Effector CD4-positive, alpha-beta T cell (primary cell): Measurements from ENCODE around the gene BSCL2.
"Not testable (repeated sequence)": the region's sequence is repeated elsewhere in the genome, so short reads cannot be mapped to it uniquely, and the experiment has no call there.

ENCODE experiments used
- DNase-seq: peaks from one replicate; pipeline ENCODE4 v3.0.0-alpha.2; 2020

Gene BSCL2

DNA sequence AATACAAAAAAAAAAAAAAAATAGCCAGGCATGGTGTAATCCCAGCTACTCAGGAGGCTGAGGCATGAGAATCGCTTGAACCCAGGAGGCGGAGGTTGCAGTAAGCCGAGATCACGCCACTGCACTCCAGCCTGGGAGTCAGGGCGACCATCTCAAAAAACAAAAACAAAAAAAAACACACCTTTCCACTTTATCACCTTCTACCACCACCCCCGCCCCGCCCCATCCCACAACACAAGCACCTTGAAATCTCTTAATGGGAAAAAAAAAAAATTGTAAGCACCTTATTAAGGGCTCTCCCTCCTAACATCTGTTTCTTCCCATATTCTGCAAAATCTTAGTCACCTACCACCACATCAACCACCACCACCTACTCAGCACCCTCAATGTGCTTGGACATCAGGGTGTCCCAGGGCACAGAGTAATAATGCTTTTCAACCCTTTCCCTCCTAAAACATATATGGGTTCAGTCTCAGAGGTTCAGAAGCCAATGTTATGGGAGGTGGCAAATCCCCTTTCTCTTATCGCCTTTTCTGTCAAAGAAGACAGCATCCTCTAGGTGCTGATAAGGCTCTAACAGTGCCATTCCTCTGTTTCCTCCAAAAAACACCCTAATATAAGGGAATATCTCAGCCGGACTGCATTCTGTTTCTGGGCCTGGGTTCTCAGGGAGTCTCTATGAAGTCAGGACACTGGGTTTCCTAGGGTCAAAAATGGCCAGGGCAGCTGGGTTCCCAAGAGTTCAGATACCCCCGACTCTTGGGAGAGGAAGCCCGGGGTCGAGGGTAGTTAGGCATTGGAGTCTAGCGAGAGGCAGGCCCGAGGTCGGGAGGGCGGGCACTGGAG, 54.8 kb downstream of the BSCL2 start:
- peak; percentile 30 for DNase-seq

DNA sequence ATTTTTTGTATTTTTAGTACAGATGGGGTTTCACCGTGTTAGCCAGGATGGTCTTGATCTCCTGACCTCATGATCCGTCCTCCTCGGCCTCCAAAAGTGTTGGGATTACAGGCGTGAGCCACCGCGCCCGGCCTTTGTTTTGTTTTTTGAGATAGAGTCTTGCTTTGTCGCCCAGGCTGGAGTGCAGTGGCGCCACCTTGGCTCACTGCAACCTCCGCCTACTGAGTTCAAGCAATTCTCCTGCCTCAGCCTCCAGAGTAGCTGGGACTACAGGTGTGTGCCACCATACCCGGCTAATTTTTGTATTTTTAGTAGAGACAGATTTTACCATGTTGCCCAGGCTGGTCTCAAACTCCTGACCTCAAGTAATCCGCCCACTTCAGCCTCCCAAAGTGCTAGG, 56.9 kb downstream of the BSCL2 start:
- not testable (repeated sequence) for DNase-seq

DNA sequence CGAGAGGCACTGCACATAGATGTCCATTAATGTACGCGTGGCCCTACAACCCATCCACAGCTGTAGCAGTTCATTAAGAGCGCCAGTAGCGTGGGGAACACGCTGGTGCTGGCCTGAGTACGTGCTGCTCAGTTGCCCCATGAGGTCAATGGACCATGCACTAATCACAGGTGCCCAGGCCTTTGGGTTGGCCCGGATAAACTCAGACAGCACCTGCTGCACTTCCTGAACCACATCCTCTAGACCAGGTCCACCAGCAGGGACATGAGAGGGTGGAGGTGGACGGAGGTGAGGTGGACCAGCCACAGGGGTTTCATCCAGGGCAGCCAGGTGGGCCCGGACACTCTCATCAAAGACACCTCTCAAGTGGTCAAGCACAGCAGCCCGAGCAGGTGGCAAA, 57.7 kb downstream of the BSCL2 start:
- DNase-seq: no peak

DNA sequence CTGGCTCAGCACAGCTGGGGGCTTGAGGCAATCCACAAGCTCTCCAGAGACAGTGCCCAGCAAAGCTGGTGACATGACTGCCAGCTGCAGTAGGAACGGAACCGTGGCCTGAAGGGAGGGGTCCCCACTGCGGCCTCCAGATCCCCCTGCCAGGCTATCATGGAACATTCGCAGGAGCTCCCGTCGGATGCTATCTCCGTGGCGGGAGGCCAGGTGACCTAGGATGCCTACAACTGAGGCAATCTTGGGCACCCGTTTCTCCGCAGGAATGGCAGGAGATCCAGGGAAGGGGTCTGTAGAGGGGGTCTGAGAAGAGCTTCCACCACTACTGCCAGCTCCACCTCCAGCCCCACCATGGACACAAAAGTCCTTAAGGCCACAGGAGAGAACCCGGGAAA, 58.3 kb downstream of the BSCL2 start:
- no peak for DNase-seq

DNA sequence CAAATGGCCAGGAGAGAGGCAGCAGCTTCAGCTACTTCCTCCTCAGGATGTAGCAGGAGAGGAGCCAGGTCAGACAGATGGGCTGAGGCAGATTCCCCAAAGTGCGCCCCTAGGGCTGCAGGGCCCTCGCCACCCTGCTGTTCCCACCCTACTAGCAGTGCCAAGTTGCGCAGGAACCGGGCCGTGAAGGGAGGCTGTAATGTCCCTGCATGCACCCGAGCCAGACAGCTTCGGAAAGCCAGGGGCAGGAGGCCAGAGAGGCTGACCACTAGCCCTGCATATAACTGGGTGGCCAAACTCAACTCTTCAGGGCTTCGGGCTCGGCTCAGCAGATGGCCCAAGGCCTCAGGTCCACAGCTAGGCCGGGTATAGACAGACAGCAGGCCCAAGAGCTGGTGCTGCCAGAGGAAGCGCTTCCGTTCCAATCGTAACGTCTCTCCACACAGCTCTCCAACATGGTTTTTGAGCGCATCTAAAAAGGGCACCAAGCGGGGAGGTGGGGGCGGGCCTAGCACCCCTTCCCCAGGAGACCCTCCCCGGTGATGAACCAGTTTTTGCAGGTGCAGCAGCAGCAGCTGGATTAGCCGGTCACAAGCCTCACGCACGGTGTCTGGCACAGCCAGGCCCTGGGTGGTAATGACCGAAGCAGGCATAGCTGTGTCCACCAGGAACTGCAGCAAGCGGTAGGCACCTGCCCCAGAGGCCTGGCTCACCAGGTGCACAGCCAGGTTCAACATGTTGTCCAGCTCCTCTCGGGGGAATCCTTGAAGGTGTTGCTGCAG, 58.8 kb downstream of the BSCL2 start:
- no peak for DNase-seq

GRCh38 chr11:62647609-62648005, 59.6 kb downstream of the BSCL2 start:
- DNase-seq: no peak

GRCh38 chr11:62646825-62647608, 60.2 kb downstream of the BSCL2 start:
- no peak for DNase-seq

- DNase-seq: peak; percentile 99
Observed at GRCh38 chr11:62645946-62646824, 61.0 kb downstream of the BSCL2 start, which contains the start of gene GANAB. Gene GANAB (minus strand): TSS chr11:62646613. CDS start chr11:62646599, 14 bp downstream.

DNA sequence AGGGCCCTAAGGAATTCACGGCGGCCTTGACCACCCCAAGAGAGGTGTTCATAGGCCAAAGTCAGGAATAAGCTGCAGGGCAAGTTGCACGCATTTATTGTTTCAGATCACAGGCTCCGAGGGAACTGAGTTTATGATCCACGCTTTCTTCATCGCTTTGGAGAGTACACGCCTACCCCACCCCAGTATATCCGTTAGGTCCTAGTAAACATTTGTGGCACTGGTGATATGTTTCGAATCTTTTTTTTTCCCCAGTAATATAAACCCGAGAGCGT, 61.6 kb downstream of the BSCL2 start:
- no peak for DNase-seq

DNA sequence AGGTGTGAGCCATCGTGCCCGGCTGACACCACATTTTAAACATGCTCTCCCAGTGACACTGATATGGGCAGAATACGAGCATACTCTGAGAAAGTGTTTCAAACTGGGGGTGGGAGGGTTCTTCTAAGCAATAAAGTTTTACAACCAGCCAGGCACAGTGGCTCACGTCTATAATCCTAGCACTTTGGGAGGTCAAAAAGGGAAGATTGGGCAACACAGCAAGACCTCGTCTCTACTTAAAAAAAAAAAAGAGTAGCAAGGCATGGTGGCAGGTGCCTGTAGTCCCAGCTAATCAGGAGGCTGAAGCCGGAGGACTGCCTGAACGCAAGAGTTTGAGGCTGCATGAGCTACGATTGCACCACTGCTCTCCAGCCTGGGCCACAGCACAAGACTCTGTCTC, 63.0 kb downstream of the BSCL2 start:
- no peak for DNase-seq
